B cell (primary cell): Measurements from ENCODE around the gene ARSA. TPM values are rescaled to one million over a fixed set of nuclear protein-coding genes. Genes with fewer than 3 reads are reported as not detected.

Experiments used
- ATAC-seq: fragments of 200-7000 bp; cut with Tn5 transposase; one replicate; pipeline ENCODE4 v1.10.0; 2021; ENCODE audit warnings: low read depth, mild to moderate bottlenecking, moderate number of reproducible peaks, moderate library complexity
- CTCF ChIA-PET: fragments of 350-600 bp; sonication (Branson Sonifier 250); formaldehyde crosslinking; loops from one replicate; lab custom pipeline; 2021; ENCODE audit warnings: antibody characterized with exemption, inconsistent platforms; lab: Charles Lee
- POLR2A ChIA-PET: fragments of 350-600 bp; sonication (Branson Sonifier 250); formaldehyde crosslinking; loops from one replicate; lab custom pipeline; 2021; ENCODE audit warnings: antibody characterized with exemption; lab: Charles Lee
- DNase-seq: peaks from one replicate; pipeline ENCODE4 v3.0.0; 2013
- H2AFZ ChIP-seq: 2 replicates; pipeline ENCODE4 v1.6.1; 2012; ENCODE audit warnings: mild to moderate bottlenecking, low read depth, low read length; ENCODE audit not compliant: insufficient read depth, poor library complexity, severe bottlenecking
- H3K27ac ChIP-seq, 2 donors: 1 replicate in 1 of 2; 2 replicates in 1 of 2; pipeline ENCODE4 v1.5.1; 2012 to 2013; ENCODE audit warnings: low read length in 2 of 2, mild to moderate bottlenecking in 2 of 2, moderate library complexity in 1 of 2
- H3K27me3 ChIP-seq, 4 experiments: fragments of 200-600 bp in 1 of 4; sonication (generic) in 1 of 4; replicated peaks in 1 of 4; 1 replicate in 2 of 4; 2 replicates in 2 of 4; pipeline versions ENCODE4 v1.6.1 to v1.7.0; 2013 to 2016; ENCODE audit warnings: low read length in 3 of 4, mild to moderate bottlenecking in 2 of 4, mixed read lengths in 1 of 4, moderate library complexity in 1 of 4; ENCODE audit not compliant: insufficient read depth in 4 of 4, control insufficient read depth in 3 of 4; ENCODE audit errors: control extremely low read depth in 1 of 4
- H3K36me3 ChIP-seq, 2 experiments: replicated peaks in 1 of 2; 1 replicate in 1 of 2; 2 replicates in 1 of 2; pipeline versions ENCODE4 v1.6.1 to v1.7.1; 2013; ENCODE audit warnings: low read length in 1 of 2; ENCODE audit not compliant: insufficient read depth in 2 of 2, control insufficient read depth in 1 of 2; ENCODE audit errors: control extremely low read depth in 1 of 2, extremely low read depth in 1 of 2
- H3K4me1 ChIP-seq, 2 donors: fragments of 200-600 bp in 1 of 2; sonication (generic) in 1 of 2; 1 replicate in 1 of 2; 2 replicates in 1 of 2; pipeline versions ENCODE4 v1.5.1 to v1.6.1; 2013 to 2017; ENCODE audit warnings: low read length in 2 of 2; ENCODE audit not compliant: control insufficient read depth in 2 of 2, insufficient read depth in 2 of 2
- H3K4me2 ChIP-seq: replicated peaks from 2 replicates; pipeline ENCODE3; 2012; ENCODE audit warnings: mild to moderate bottlenecking, low read depth, low read length; ENCODE audit not compliant: poor library complexity, severe bottlenecking
- H3K4me3 ChIP-seq, 5 experiments: fragments of 200-600 bp in 1 of 5; sonication (generic) in 1 of 5; 1 replicate in 3 of 5; 2 replicates in 2 of 5; pipeline versions ENCODE4 v1.5.1 to v1.7.0; 2011 to 2016; ENCODE audit warnings: low read length in 4 of 5, mild to moderate bottlenecking in 4 of 5, low read depth in 2 of 5, control low read depth in 1 of 5, moderate library complexity in 1 of 5; ENCODE audit not compliant: insufficient read depth in 1 of 5; ENCODE audit errors: control extremely low read depth in 1 of 5, extremely low read depth in 1 of 5
- H3K79me2 ChIP-seq: fragments of 200-600 bp; sonication (generic); one replicate; pipeline ENCODE4 v1.6.0; 2016; ENCODE audit warnings: low read length; ENCODE audit not compliant: control insufficient read depth, insufficient read depth
- H3K9ac ChIP-seq: fragments of 200-600 bp; sonication (generic); 2 replicates; pipeline ENCODE4 v1.6.1; 2017; ENCODE audit warnings: mild to moderate bottlenecking, low read length, moderate library complexity
- H3K9me3 ChIP-seq, 3 donors: one replicate each; pipeline versions ENCODE4 v1.6.1 to v1.7.1; 2013; ENCODE audit warnings: low read length in 2 of 3; ENCODE audit not compliant: control insufficient read depth in 2 of 3, insufficient read depth in 1 of 3; ENCODE audit errors: control extremely low read depth in 1 of 3
- H4K20me1 ChIP-seq: 2 replicates; pipeline ENCODE4 v1.6.0; 2012; ENCODE audit warnings: mild to moderate bottlenecking, low read length; ENCODE audit not compliant: insufficient read depth, control insufficient read depth, poor library complexity, severe bottlenecking
- H3K27ac Mint-ChIP-seq: one replicate; pipeline ENCODE4 v1.8.0; 2021; ENCODE audit warnings: mixed read lengths
- H3K27me3 Mint-ChIP-seq: one replicate; pipeline ENCODE4 v1.8.0; 2021; ENCODE audit warnings: mixed read lengths
- H3K4me1 Mint-ChIP-seq: one replicate; pipeline ENCODE4 v1.8.0; 2021; ENCODE audit warnings: mixed read lengths
- H3K4me3 Mint-ChIP-seq: one replicate; pipeline ENCODE4 v1.8.0; 2021; ENCODE audit warnings: mixed read lengths
- H3K9me3 Mint-ChIP-seq: one replicate; pipeline ENCODE4 v1.8.0; 2022; ENCODE audit warnings: mixed read lengths; ENCODE audit not compliant: insufficient read depth
- CTCF ChIP-seq: fragments of 200-600 bp; IDR thresholded peaks from one replicate; pipeline ENCODE4 v1.8.0; 2022; ENCODE audit warnings: antibody characterized with exemption, mild to moderate bottlenecking
- EZH2 ChIP-seq: IDR thresholded peaks from 2 replicates; pipeline ENCODE4 v1.6.1; 2012; ENCODE audit warnings: borderline replicate concordance, low read depth, mild to moderate bottlenecking, moderate library complexity, low read length; ENCODE audit not compliant: insufficient read depth, poor library complexity, severe bottlenecking
- WGBS: methylation state at CpG from one replicate; pipeline ENCODE4 v1.1.5; 2013; ENCODE audit warnings: missing lambda C conversion rate; ENCODE audit not compliant: insufficient coverage; 5-methylcytosine and 5-hydroxymethylcytosine counted together
- intact Hi-C: fragments of 100-400 bp; cut with micrococcal nuclease; formaldehyde crosslinking; loops from one replicate; pipeline ENCODE4 v1.10.0; 2022
- polyA plus RNA-seq: library from polyadenylated mRNA; depleted of rRNA; stranded (reverse); fragments of >200 nt; gene quantifications from 2 replicates; pipeline ENCODE4 v1.2.3, GENCODE V29; 2012
- total RNA-seq, 2 donors: library from RNA; stranded (reverse); fragments of 120-200 nt in 1 of 2; gene quantifications; 1 replicate in 1 of 2; 2 replicates in 1 of 2; pipeline versions ENCODE4 v1.2.3 to v1.2.4, GENCODE V29; 2013 to 2022

ARSA gene
- total and polyA plus RNA-seq, 2 donors (not counting 1 experiment from before 2014, with no cell fraction given): 82.0 to 128 TPM

- no peaks in the 10 kb centered on the region for H3K36me3 ChIP-seq
- peaks cover 1% of the 10 kb centered on the region for H3K4me1 Mint-ChIP-seq
- peaks cover 0 to 43% (median 14%) of the 10 kb centered on the region in 4 experiments for H3K27me3 ChIP-seq
- TF ChIP-seq EZH2 (no peak), CTCF (no peak)
- H3K27ac ChIP-seq: no peak overlapping the region
- H3K9ac ChIP-seq: no peak overlapping the region
- H4K20me1 ChIP-seq: no peaks in the 10 kb centered on the region
- H3K9me3 ChIP-seq: no peaks in the 10 kb centered on the region
- intact Hi-C loops: no loop called here
- no peak overlapping the region for H3K4me3 Mint-ChIP-seq
- WGBS: 42% methylated on average over 13 of the region's 17 CpGs
- ATAC-seq: no peak
- no peak overlapping the region for H3K27ac Mint-ChIP-seq
- H3K4me2 ChIP-seq: no peak overlapping the region
- POLR2A ChIA-PET: interaction anchor here (0.6 to 1.3 kb wide), 2 partner anchors 14 to 531 kb away, joined by 3 to 5 read pairs; partner anchors contain the start of gene ARSA
- H3K4me1 ChIP-seq: no peaks in the 10 kb centered on the region
- no peaks in the 10 kb centered on the region for H3K79me2 ChIP-seq
- CTCF ChIA-PET: interaction anchor here (0.6 to 2.0 kb wide), 4 partner anchors 14 to 201 kb away, joined by 3 to 11 read pairs (median 5); partner anchors contain the start of gene ARSA
- H3K9me3 Mint-ChIP-seq: no peaks in the 10 kb centered on the region
- peaks cover 25% of the 10 kb centered on the region for H3K27me3 Mint-ChIP-seq
- H3K4me3 ChIP-seq: no peak overlapping the region
- no peak overlapping the region for H2AFZ ChIP-seq
- DNase-seq: no peak
These were observed 14.0 kb upstream of the ARSA start for GRCh38 chr22:50641696-50642607.
